IMR-90 (cell line): ENCODE measurements around the gene CD8B.

Experiments
- CHD1 ChIP-seq: IDR thresholded peaks from 2 replicates; pipeline ENCODE4 v1.6.1; 2012; ENCODE audit warnings: low read depth, low read length, improper control_type of control experiment
- CTCF ChIP-seq: conservative IDR thresholded peaks from 2 replicates; pipeline ENCODE4 v1.5.1; 2012; ENCODE audit warnings: mild to moderate bottlenecking, low read depth, low read length, improper control_type of control experiment
- POLR2A ChIP-seq: IDR thresholded peaks from 2 replicates; pipeline ENCODE4 v1.6.1; 2012; ENCODE audit warnings: mild to moderate bottlenecking, low read depth, low read length
- USF2 ChIP-seq: fragments of 150-350 bp; IDR thresholded peaks from 2 replicates; pipeline ENCODE4 v1.6.1; 2017; ENCODE audit warnings: mild to moderate bottlenecking, antibody characterized with exemption, low read length, low read depth

- no peak for TF ChIP-seq CTCF
- TF ChIP-seq POLR2A: no peak
- no peak for TF ChIP-seq CHD1
- TF ChIP-seq USF2: no peak
These were observed 85.2 kb downstream of the CD8B start for GRCh38 chr2:86776532-86776931.
